CD4-positive, alpha-beta memory T cell (primary cell): ENCODE results near the gene B4GALT1. TPM values are rescaled to one million over a fixed set of nuclear protein-coding genes. Genes with fewer than 3 reads are reported as not detected.

ENCODE experiments used
- CTCF ChIA-PET: fragments of 350-600 bp; sonication (Branson Sonifier 250); formaldehyde crosslinking; loops from one replicate; lab custom pipeline; 2021; ENCODE audit warnings: inconsistent platforms; ENCODE audit not compliant: partially characterized antibody; lab: Charles Lee
- POLR2A ChIA-PET: fragments of 350-600 bp; sonication (Branson Sonifier 250); formaldehyde crosslinking; loops from one replicate; lab custom pipeline; 2021; ENCODE audit not compliant: partially characterized antibody; lab: Charles Lee
- DNase-seq, 5 donors: peaks; one replicate each; pipeline versions ENCODE4 v3.0.0 to v3.0.0-alpha.2; 2020 to 2022; ENCODE audit warnings: mixed read lengths in 1 of 5
- H3K27ac ChIP-seq: one replicate; pipeline ENCODE4 v1.7.0; 2013; ENCODE audit warnings: low read depth, low read length
- H3K27me3 ChIP-seq: 2 replicates; pipeline ENCODE4 v1.7.0; 2013; ENCODE audit warnings: mild to moderate bottlenecking, low read length, moderate library complexity; ENCODE audit not compliant: insufficient read depth
- H3K36me3 ChIP-seq: 2 replicates; pipeline ENCODE4 v1.7.0; 2013; ENCODE audit warnings: mild to moderate bottlenecking, low read length, moderate library complexity; ENCODE audit not compliant: insufficient read depth
- H3K4me1 ChIP-seq: 2 replicates; pipeline ENCODE4 v1.7.0; 2013; ENCODE audit warnings: mild to moderate bottlenecking, low read length, moderate library complexity; ENCODE audit not compliant: insufficient read depth
- H3K4me3 ChIP-seq, 2 donors: one replicate each; pipeline ENCODE4 v1.7.0; 2013; ENCODE audit warnings: low read length in 2 of 2, mild to moderate bottlenecking in 1 of 2
- H3K9me3 ChIP-seq, 2 donors: one replicate each; pipeline ENCODE4 v1.7.0; 2013; ENCODE audit warnings: low read length in 2 of 2, control low read depth in 1 of 2; ENCODE audit not compliant: control insufficient read depth in 1 of 2
- H3K27ac Mint-ChIP-seq, 7 donors: one replicate each; pipeline ENCODE4 v1.8.0; 2020 to 2021; ENCODE audit warnings: mixed read lengths in 7 of 7, mild to moderate bottlenecking in 6 of 7, inconsistent platforms in 3 of 7, moderate library complexity in 3 of 7
- H3K27me3 Mint-ChIP-seq, 2 donors: one replicate each; pipeline ENCODE4 v1.8.0; 2020 to 2021; ENCODE audit warnings: mixed read lengths in 2 of 2
- H3K36me3 Mint-ChIP-seq, 2 donors: one replicate each; pipeline ENCODE4 v1.8.0; 2020 to 2021; ENCODE audit warnings: mixed read lengths in 2 of 2, inconsistent platforms in 1 of 2, mild to moderate bottlenecking in 1 of 2
- H3K4me1 Mint-ChIP-seq, 4 donors: one replicate each; pipeline ENCODE4 v1.8.0; 2020 to 2021; ENCODE audit warnings: mixed read lengths in 4 of 4, mild to moderate bottlenecking in 1 of 4
- H3K4me3 Mint-ChIP-seq, 8 donors: one replicate each; pipeline ENCODE4 v1.8.0; 2020 to 2021; ENCODE audit warnings: mixed read lengths in 8 of 8, mild to moderate bottlenecking in 7 of 8, moderate library complexity in 6 of 8, inconsistent platforms in 3 of 8
- H3K9me3 Mint-ChIP-seq, 8 donors: one replicate each; pipeline ENCODE4 v1.8.0; 2020 to 2021; ENCODE audit warnings: mixed read lengths in 8 of 8, mild to moderate bottlenecking in 5 of 8, inconsistent platforms in 3 of 8, moderate library complexity in 1 of 8
- intact Hi-C: fragments of 100-400 bp; cut with micrococcal nuclease; formaldehyde crosslinking; loops from one replicate; pipeline ENCODE4 v1.15.1; 2023
- polyA plus RNA-seq, 2 donors: library from polyadenylated mRNA; unstranded; fragments of 300-500 nt; fragmentation: Illumina TruSeq; gene quantifications; one replicate each; pipeline ENCODE4 v1.2.3, GENCODE V29; 2021
- total RNA-seq, 2 experiments: library from RNA; stranded (reverse); gene quantifications; one replicate each; pipeline ENCODE4 v1.2.3, GENCODE V29; 2021

The B4GALT1 gene
- total and polyA plus RNA-seq, 4 experiments from 2014 or later = 16.6 to 56.0 (median 43.1) TPM

GRCh38 chr9:33111631-33112030, 55.5 kb downstream of the B4GALT1 start:
- no peak for DNase-seq
- Histone ChIP-seq H3K9me3 (no peaks in the 10 kb centered on the region), H3K36me3 (peaks cover 43% of the 10 kb centered on the region), H3K4me1 (no peaks in the 10 kb centered on the region), H3K27ac (no peak overlapping the region), H3K27me3 (no peaks in the 10 kb centered on the region), H3K4me3 (no peak overlapping the region)
- Mint-ChIP-seq H3K9me3 (no peaks in the 10 kb centered on the region), H3K27ac (peak overlapping the region in 3 of 7 donors; percentile 6 to 85 (median 50)), H3K4me1 (peaks cover 0 to 8% (median 5%) of the 10 kb centered on the region in 4 donors), H3K4me3 (no peak overlapping the region), H3K36me3 (peaks cover 32 to 55% of the 10 kb centered on the region in 2 donors), H3K27me3 (no peaks in the 10 kb centered on the region)
- ChIA-PET POLR2A (no interaction called here), CTCF (no interaction called here)
- intact Hi-C loops = no loop called here

GRCh38 chr9:33110686-33111085, 56.5 kb downstream of the B4GALT1 start:
- Histone ChIP-seq H3K27me3 (no peaks in the 10 kb centered on the region), H3K27ac (no peak overlapping the region), H3K4me3 (no peak overlapping the region), H3K9me3 (no peaks in the 10 kb centered on the region), H3K4me1 (no peaks in the 10 kb centered on the region), H3K36me3 (peaks cover 42% of the 10 kb centered on the region)
- H3K27me3 Mint-ChIP-seq = no peaks in the 10 kb centered on the region
- H3K27ac Mint-ChIP-seq = peak overlapping the region in 6 of 7 donors; percentile 29 to 75 (median 62)
- H3K9me3 Mint-ChIP-seq = no peaks in the 10 kb centered on the region
- ChIA-PET CTCF (no interaction called here), POLR2A (no interaction called here)
- DNase-seq = no peak
- no peak overlapping the region for H3K4me3 Mint-ChIP-seq
- intact Hi-C loops = no loop called here
- H3K4me1 Mint-ChIP-seq = peaks cover 0 to 8% (median 4%) of the 10 kb centered on the region in 4 donors
- peaks cover 32 to 53% of the 10 kb centered on the region in 2 donors for H3K36me3 Mint-ChIP-seq

GRCh38 chr9:33109850-33110595, 57.1 kb downstream of the B4GALT1 start:
- H3K27ac ChIP-seq = no peak overlapping the region
- peaks cover 0 to 8% (median 4%) of the 10 kb centered on the region in 4 donors for H3K4me1 Mint-ChIP-seq
- no peaks in the 10 kb centered on the region for H3K27me3 ChIP-seq
- H3K9me3 ChIP-seq = no peaks in the 10 kb centered on the region
- no peak for DNase-seq
- intact Hi-C loops = no loop called here
- H3K27me3 Mint-ChIP-seq = no peaks in the 10 kb centered on the region
- peaks cover 35% of the 10 kb centered on the region for H3K36me3 ChIP-seq
- ChIA-PET POLR2A (interaction anchor here (1.8 kb wide), 1 partner anchor 57 kb away, joined by 4 read pairs; the partner anchor contains the start of gene B4GALT1), CTCF (interaction anchor here (1.2 kb wide), 2 partner anchors 27 to 61 kb away, joined by 3 to 4 read pairs; no protein-coding TSS in a partner anchor)
- H3K4me1 ChIP-seq = no peaks in the 10 kb centered on the region
- no peak overlapping the region for H3K4me3 Mint-ChIP-seq
- H3K27ac Mint-ChIP-seq = peak overlapping the region in 6 of 7 donors; percentile 47 to 85 (median 64)
- H3K36me3 Mint-ChIP-seq = peaks cover 32 to 46% of the 10 kb centered on the region in 2 donors
- H3K9me3 Mint-ChIP-seq = no peaks in the 10 kb centered on the region
- H3K4me3 ChIP-seq = no peak overlapping the region

- H3K4me1 ChIP-seq = no peaks in the 10 kb centered on the region
- Mint-ChIP-seq H3K27ac (peak overlapping the region in 3 of 7 donors; percentile 27 to 40 (median 32)), H3K4me3 (no peak overlapping the region), H3K36me3 (peaks cover 27 to 37% of the 10 kb centered on the region in 2 donors), H3K27me3 (no peaks in the 10 kb centered on the region), H3K4me1 (peaks cover 0 to 8% (median 5%) of the 10 kb centered on the region in 4 donors), H3K9me3 (no peaks in the 10 kb centered on the region)
- H3K36me3 ChIP-seq = peaks cover 26% of the 10 kb centered on the region
- no peak for DNase-seq
- H3K27me3 ChIP-seq = no peaks in the 10 kb centered on the region
- POLR2A ChIA-PET = interaction anchor here (0.9 to 1.8 kb wide), 2 partner anchors 37 to 58 kb away, joined by 4 to 5 read pairs; partner anchors contain the start of gene B4GALT1
- H3K27ac ChIP-seq = no peak overlapping the region
- H3K9me3 ChIP-seq = no peaks in the 10 kb centered on the region
- CTCF ChIA-PET = interaction anchor here (1.2 to 1.3 kb wide), 3 partner anchors 28 to 117 kb away, joined by 3 to 8 read pairs (median 4); no protein-coding TSS in a partner anchor
- no peak overlapping the region for H3K4me3 ChIP-seq
- intact Hi-C loops = no loop called here
Observed at GRCh38 chr9:33109097-33109496, 58.0 kb downstream of the B4GALT1 start.

GRCh38 chr9:33108472-33108871, 58.7 kb downstream of the B4GALT1 start:
- Histone ChIP-seq H3K27ac (no peak overlapping the region), H3K36me3 (peaks cover 20% of the 10 kb centered on the region), H3K9me3 (no peaks in the 10 kb centered on the region), H3K4me1 (no peaks in the 10 kb centered on the region), H3K27me3 (no peaks in the 10 kb centered on the region), H3K4me3 (no peak overlapping the region)
- peak overlapping the region in 3 of 7 donors; percentile 3 to 56 (median 9) for H3K27ac Mint-ChIP-seq
- CTCF ChIA-PET = interaction anchor here (1.3 kb wide), 1 partner anchor 118 kb away, joined by 8 read pairs; no protein-coding TSS in a partner anchor
- H3K4me3 Mint-ChIP-seq = no peak overlapping the region
- no peaks in the 10 kb centered on the region for H3K27me3 Mint-ChIP-seq
- DNase-seq = no peak
- POLR2A ChIA-PET = interaction anchor here (0.6 to 1.8 kb wide), 3 partner anchors 38 to 61 kb away, joined by 4 to 5 read pairs (median 4); partner anchors contain the start of gene B4GALT1
- no peaks in the 10 kb centered on the region for H3K9me3 Mint-ChIP-seq
- intact Hi-C loops = no loop called here
- peaks cover 0 to 8% (median 5%) of the 10 kb centered on the region in 4 donors for H3K4me1 Mint-ChIP-seq
- H3K36me3 Mint-ChIP-seq = peaks cover 21 to 31% of the 10 kb centered on the region in 2 donors

GRCh38 chr9:33107762-33108161, 59.4 kb downstream of the B4GALT1 start:
- H3K4me1 Mint-ChIP-seq = peaks cover 0 to 8% (median 5%) of the 10 kb centered on the region in 4 donors
- H3K27ac Mint-ChIP-seq = peak overlapping the region in 3 of 7 donors; percentile 13 to 56 (median 48)
- H3K9me3 Mint-ChIP-seq = no peaks in the 10 kb centered on the region
- H3K27me3 Mint-ChIP-seq = no peaks in the 10 kb centered on the region
- no peaks in the 10 kb centered on the region for H3K27me3 ChIP-seq
- CTCF ChIA-PET = no interaction called here
- no peak overlapping the region for H3K4me3 ChIP-seq
- H3K9me3 ChIP-seq = no peaks in the 10 kb centered on the region
- peaks cover 13% of the 10 kb centered on the region for H3K36me3 ChIP-seq
- H3K36me3 Mint-ChIP-seq = peaks cover 15 to 24% of the 10 kb centered on the region in 2 donors
- no peak overlapping the region for H3K27ac ChIP-seq
- intact Hi-C loops = no loop called here
- POLR2A ChIA-PET = no interaction called here
- DNase-seq = no peak
- H3K4me1 ChIP-seq = no peaks in the 10 kb centered on the region
- H3K4me3 Mint-ChIP-seq = no peak overlapping the region
